T-helper 1 cell treated with Interleukin-12 subunit alpha and Interleukin-12 subunit beta and Interleukin-4 antibody, amounts not matched to agents 30 μg/mL and 1 μg/mL, for 36 hours (primary cell): ENCODE measurements around the gene COL18A1.

Experiments used
- H3K27ac Mint-ChIP-seq: one replicate; pipeline ENCODE4 v1.8.0; 2021; ENCODE audit warnings: mild to moderate bottlenecking, mixed read lengths
- H3K27me3 Mint-ChIP-seq: one replicate; pipeline ENCODE4 v1.8.0; 2021; ENCODE audit warnings: low read depth, mixed read lengths
- H3K36me3 Mint-ChIP-seq: one replicate; pipeline ENCODE4 v1.8.0; 2021; ENCODE audit warnings: low read depth, mixed read lengths
- H3K4me1 Mint-ChIP-seq: one replicate; pipeline ENCODE4 v1.8.0; 2021; ENCODE audit warnings: low read depth, mixed read lengths
- H3K4me3 Mint-ChIP-seq: one replicate; pipeline ENCODE4 v1.8.0; 2021; ENCODE audit warnings: mild to moderate bottlenecking, moderate library complexity, mixed read lengths
- H3K9me3 Mint-ChIP-seq: one replicate; pipeline ENCODE4 v1.8.0; 2021; ENCODE audit warnings: mixed read lengths

The COL18A1 gene

GRCh38 chr21:45416620-45417019, 11.7 kb downstream of the COL18A1 start:
- Mint-ChIP-seq H3K27me3 (no peaks in the 10 kb centered on the region), H3K9me3 (no peaks in the 10 kb centered on the region)

GRCh38 chr21:45417256-45417950, 12.4 kb downstream of the COL18A1 start:
- H3K36me3 Mint-ChIP-seq: no peaks in the 10 kb centered on the region
- H3K4me3 Mint-ChIP-seq: no peak overlapping the region
- no peaks in the 10 kb centered on the region for H3K9me3 Mint-ChIP-seq
- H3K27me3 Mint-ChIP-seq: no peaks in the 10 kb centered on the region
- H3K4me1 Mint-ChIP-seq: no peaks in the 10 kb centered on the region
- H3K27ac Mint-ChIP-seq: no peak overlapping the region

More at GRCh38 chr21:45416620-45417019, 11.7 kb downstream of the COL18A1 start:
- Mint-ChIP-seq H3K4me3 (no peak overlapping the region), H3K4me1 (no peaks in the 10 kb centered on the region), H3K36me3 (no peaks in the 10 kb centered on the region), H3K27ac (no peak overlapping the region)

GRCh38 chr21:45417951-45418300, 13.0 kb downstream of the COL18A1 start:
- no peaks in the 10 kb centered on the region for H3K9me3 Mint-ChIP-seq
- H3K4me3 Mint-ChIP-seq: no peak overlapping the region
- no peak overlapping the region for H3K27ac Mint-ChIP-seq
- no peaks in the 10 kb centered on the region for H3K36me3 Mint-ChIP-seq
- no peaks in the 10 kb centered on the region for H3K4me1 Mint-ChIP-seq
- H3K27me3 Mint-ChIP-seq: no peaks in the 10 kb centered on the region

DNA sequence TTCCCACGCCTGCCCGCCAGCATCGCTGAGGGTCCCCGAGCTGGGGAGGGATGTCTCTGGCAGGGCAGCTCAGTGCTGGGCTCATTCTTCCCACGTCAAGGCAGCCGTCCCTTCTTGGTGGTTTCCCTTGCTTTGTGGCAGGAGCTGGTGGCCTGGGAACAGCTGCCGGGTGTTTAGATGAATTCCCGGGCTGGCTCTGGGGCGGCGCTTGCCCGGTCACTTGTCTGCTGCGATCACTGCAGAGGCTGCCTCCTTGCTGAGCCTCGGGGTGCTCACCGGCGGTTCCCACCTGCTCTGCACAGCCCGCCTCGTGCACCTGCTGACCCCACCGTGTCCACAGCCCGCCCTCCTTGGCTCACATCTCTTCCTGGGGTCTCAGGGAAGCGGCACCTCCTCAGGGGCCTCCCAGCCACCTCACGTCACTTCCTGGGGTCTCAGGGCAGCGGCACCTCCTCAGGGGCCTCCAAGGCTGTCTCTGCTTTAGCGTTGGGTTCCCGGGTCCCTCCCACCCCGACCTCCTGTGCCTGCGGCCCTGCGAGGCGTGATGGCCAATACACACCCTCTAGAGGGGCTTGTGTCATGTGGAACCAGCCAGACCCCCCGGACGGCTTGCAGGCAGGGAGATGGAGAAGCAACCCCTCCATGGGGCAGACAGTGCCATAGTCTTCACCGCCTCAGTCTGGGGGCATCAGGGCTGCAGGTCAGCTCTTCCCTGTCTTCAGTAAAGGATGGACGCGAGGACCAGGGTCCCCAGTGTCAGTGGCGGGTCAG, 13.5 kb downstream of the COL18A1 start:
- Mint-ChIP-seq H3K27ac (no peak overlapping the region), H3K9me3 (no peaks in the 10 kb centered on the region), H3K36me3 (no peaks in the 10 kb centered on the region), H3K4me3 (no peak overlapping the region), H3K4me1 (no peaks in the 10 kb centered on the region), H3K27me3 (no peaks in the 10 kb centered on the region)

DNA sequence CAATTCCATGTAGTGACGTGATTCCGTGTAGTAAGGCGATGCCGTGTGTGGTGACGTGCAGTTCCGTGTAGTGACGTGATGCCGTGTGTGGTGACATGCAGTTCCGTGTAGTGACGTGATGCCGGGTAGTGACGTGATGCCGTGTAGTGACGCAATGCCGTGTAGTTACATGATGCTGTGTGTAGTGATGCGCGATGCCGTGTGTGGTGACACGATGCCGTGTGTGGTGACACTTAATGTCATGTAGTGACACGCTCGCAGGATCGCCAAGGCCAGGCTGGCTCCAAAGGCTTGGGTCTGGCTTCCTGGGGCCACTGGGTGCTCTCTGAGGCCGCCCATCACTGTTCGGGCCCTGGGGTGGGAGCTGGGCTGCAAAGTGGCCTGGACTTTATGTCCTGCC, 14.2 kb downstream of the COL18A1 start:
- Mint-ChIP-seq H3K9me3 (no peaks in the 10 kb centered on the region), H3K4me3 (no peak overlapping the region), H3K36me3 (no peaks in the 10 kb centered on the region), H3K4me1 (no peaks in the 10 kb centered on the region), H3K27ac (no peak overlapping the region), H3K27me3 (no peaks in the 10 kb centered on the region)

DNA sequence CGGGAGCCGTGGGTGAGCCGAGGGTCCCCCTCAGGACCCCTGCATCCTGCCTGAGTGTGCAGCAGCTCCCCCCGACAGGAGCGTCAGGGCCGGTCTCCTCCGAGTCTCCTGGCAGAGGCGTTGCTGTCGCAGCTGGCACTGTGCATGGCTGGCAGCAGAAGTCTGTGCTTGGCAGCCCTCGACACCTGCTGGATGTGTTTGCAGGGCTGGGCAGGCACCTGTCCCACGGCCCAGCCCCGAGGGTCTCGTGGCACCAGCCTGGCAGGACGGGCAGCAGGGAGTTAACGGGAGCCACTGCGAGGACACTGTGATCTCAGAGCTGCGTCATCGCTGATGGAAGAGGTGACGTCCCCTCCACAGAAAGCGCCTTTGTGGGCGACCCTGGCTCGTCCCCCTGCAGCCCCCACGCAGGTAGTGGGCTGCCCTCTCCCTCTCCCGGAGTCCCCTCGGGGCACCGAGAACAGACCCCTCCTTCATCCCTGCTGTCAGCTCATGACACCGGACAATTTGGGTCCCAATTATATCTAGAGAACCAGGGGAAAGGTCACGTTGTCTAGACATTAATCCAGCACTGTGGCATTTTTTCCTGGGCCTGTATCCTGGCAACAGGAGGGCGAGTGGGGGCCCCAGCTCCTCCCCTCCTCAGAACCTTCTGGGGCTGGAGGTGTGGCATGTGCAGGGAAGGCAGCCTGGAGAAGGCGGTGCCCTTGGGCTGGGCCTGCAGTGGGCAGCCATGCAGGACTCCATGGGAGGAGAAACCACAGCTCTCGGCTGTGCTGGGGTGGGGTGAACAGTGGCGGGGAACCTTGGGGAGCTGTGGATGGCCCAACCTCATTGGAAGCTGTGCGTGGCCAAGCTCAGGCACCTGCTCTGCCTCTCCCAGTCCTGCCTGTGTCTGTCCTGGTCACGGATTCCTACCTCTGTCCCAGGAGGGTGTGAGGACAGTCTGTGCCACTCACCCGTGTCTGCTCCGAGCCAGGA, 15.4 kb downstream of the COL18A1 start:
- Mint-ChIP-seq H3K36me3 (no peaks in the 10 kb centered on the region), H3K27ac (no peak overlapping the region), H3K9me3 (no peaks in the 10 kb centered on the region), H3K4me3 (no peak overlapping the region), H3K4me1 (no peaks in the 10 kb centered on the region), H3K27me3 (no peaks in the 10 kb centered on the region)

DNA sequence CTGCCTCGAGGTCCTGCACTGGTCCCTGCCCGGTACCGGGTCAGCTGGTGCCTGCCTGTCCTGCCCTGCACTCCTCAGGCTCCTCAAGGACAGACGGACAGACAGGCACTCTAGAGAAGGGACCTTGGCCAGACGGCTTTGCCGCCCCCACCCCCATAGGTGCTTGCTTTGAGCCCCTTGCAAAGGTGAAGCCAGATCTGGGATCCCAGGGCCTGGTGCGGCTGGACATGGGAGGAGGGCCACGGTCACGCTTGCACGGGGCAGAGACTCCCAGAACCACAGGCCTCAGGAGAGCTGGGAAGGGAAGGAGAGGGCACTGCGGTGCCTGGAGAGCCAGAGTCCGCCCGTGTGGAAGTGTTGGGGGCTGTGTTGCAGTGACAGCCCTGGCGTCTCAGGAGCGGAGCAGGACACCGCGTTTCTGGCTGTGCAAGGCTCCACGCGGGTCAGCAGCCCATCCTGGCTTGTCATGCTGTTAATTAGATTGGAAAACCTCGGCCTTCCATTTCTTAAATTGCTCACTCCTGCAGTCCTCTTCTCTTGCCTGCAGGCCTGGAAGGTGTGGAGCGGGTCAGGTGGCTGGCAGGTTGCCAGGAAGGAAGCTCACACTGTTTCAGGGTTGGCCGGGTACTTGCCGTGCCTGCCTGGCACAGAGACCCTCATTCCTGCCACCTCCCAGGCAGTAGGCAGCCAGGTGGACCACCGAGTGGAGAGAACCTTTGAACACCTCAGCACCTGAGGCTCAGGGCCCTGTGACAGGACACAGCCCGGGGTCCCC, 16.3 kb downstream of the COL18A1 start:
- no peaks in the 10 kb centered on the region for H3K4me1 Mint-ChIP-seq
- no peak overlapping the region for H3K27ac Mint-ChIP-seq
- no peak overlapping the region for H3K4me3 Mint-ChIP-seq
- no peaks in the 10 kb centered on the region for H3K36me3 Mint-ChIP-seq
- no peaks in the 10 kb centered on the region for H3K9me3 Mint-ChIP-seq
- H3K27me3 Mint-ChIP-seq: no peaks in the 10 kb centered on the region

- Mint-ChIP-seq H3K9me3 (no peaks in the 10 kb centered on the region), H3K27ac (no peak overlapping the region), H3K4me1 (no peaks in the 10 kb centered on the region), H3K27me3 (no peaks in the 10 kb centered on the region), H3K36me3 (no peaks in the 10 kb centered on the region), H3K4me3 (no peak overlapping the region)
These were observed 17.1 kb downstream of the COL18A1 start for GRCh38 chr21:45421846-45422775.

GRCh38 chr21:45423201-45423955, 18.4 kb downstream of the COL18A1 start:
- Mint-ChIP-seq H3K27ac (no peak overlapping the region), H3K9me3 (no peaks in the 10 kb centered on the region), H3K4me3 (no peak overlapping the region), H3K36me3 (no peaks in the 10 kb centered on the region), H3K27me3 (no peaks in the 10 kb centered on the region), H3K4me1 (no peaks in the 10 kb centered on the region)

DNA sequence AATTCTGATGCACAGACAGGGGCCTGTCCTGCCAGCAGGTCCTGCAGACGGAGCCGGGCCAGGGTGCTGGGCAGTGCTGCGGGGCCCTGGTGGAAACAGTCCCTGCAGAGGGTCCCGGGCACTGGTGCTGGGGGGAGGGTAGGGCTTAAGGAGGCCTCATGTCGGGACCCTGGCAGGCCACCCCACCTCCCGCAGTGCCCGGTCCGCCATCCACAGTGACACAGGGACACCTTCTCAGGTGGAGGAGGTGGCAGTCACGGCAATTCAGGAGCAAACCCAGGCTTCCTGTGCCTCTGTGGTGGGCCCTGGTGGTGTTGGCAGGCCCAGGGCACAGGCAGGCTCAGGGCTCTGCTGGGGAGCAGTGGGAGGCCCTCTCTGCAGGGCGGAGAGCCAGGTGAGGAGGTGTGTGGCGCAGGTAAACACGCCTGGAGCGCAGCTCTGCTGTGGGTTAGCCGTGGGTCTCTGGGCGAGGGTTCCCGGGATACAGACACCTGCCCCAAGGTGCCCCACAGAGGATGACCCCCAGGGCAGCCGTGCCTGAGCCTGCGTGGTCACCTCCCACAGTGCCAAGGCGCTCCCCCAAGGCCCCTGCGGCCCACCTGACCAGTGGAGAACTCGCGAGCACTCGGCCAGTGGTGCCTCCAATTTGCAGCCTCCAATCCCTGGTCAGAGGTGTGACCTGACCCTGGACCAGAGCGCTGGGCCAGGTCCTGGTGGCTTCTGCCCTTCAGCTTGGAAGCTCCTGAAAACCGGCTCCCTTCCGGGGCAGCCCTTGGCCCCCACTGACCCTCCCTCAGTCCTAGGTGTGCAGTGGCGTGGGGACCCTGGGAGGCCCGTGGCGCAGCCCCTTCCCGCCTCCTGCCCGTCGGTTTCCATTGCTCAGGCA, 19.2 kb downstream of the COL18A1 start:
- H3K27ac Mint-ChIP-seq: no peak overlapping the region
- no peak overlapping the region for H3K4me3 Mint-ChIP-seq
- no peaks in the 10 kb centered on the region for H3K36me3 Mint-ChIP-seq
- no peaks in the 10 kb centered on the region for H3K27me3 Mint-ChIP-seq
- H3K9me3 Mint-ChIP-seq: no peaks in the 10 kb centered on the region
- H3K4me1 Mint-ChIP-seq: no peaks in the 10 kb centered on the region

GRCh38 chr21:45424854-45425795, 20.2 kb downstream of the COL18A1 start:
- Mint-ChIP-seq H3K4me1 (no peaks in the 10 kb centered on the region), H3K27me3 (no peaks in the 10 kb centered on the region), H3K27ac (no peak overlapping the region), H3K36me3 (no peaks in the 10 kb centered on the region), H3K4me3 (no peak overlapping the region), H3K9me3 (no peaks in the 10 kb centered on the region)
